ENCODE measurements around the gene RCOR1. TPM values are rescaled to one million over a fixed set of nuclear protein-coding genes. Genes with fewer than 3 reads are reported as not detected.
"Not testable (repeated sequence)": the region's sequence is repeated elsewhere in the genome, so short reads cannot be mapped to it uniquely, and the experiment has no call there.

RCOR1 gene
- polyA plus RNA-seq, 2 of the 4 experiments (the other 2 are of a cell fraction): 17.7 to 24.7 TPM

- no peak for DNase-seq (ENCODE audit: low read depth in 1 of 2, low spot score in 1 of 2)
- ChIA-PET CTCF (interaction anchor here (1.2 kb wide), 1 partner anchor 39 kb away, joined by 3 read pairs; no protein-coding TSS in a partner anchor), POLR2A (no interaction called here)
- Histone ChIP-seq H3K4me2 (no peak overlapping the region), H3K4me3 (no peak overlapping the region), H3K9me3 (no peaks in the 10 kb centered on the region), H3K4me1 (no peaks in the 10 kb centered on the region), H3K27ac (no peak overlapping the region)
- WGBS (ENCODE audit: missing lambda C conversion rate): 71% methylated on average over 4 of the region's 4 CpGs
- no peak for FAIRE-seq
- no peak for ATAC-seq
- no peak for TF ChIP-seq BCL3 (IDR thresholded peaks at IDR 0.05)
- no peak for TF ChIP-seq ESRRA (IDR thresholded peaks at IDR 0.05; ENCODE audit: borderline replicate concordance, low read length)
- TF ChIP-seq ZFP36 (IDR thresholded peaks at IDR 0.05; ENCODE audit: borderline replicate concordance, partially characterized antibody): no peak
- no peak for TF ChIP-seq HOXB13 (CRISPR knock-in tag; IDR thresholded peaks at IDR 0.05; ENCODE audit: low read depth)
- TF ChIP-seq NR3C1 (IDR thresholded peaks at IDR 0.05): no peak
- no peak for TF ChIP-seq FOSB (CRISPR knock-in tag; IDR thresholded peaks at IDR 0.05)
- no peak for TF ChIP-seq ELK1 (IDR thresholded peaks at IDR 0.05; ENCODE audit: low read depth, low read length)
- TF ChIP-seq JUN (IDR thresholded peaks at IDR 0.05): no peak
- TF ChIP-seq PBX3 (IDR thresholded peaks at IDR 0.05): no peak
- no peak for TF ChIP-seq HOXA7 (CRISPR knock-in tag; IDR thresholded peaks at IDR 0.05)
- TF ChIP-seq TP53 (CRISPR knock-in tag; IDR thresholded peaks at IDR 0.05): no peak
- no peak for TF ChIP-seq HDAC2 (IDR thresholded peaks at IDR 0.05)
- no peak for TF ChIP-seq SREBF2 (IDR thresholded peaks at IDR 0.05)
- TF ChIP-seq CHD2 (IDR thresholded peaks at IDR 0.05; ENCODE audit: low read length, partially characterized antibody): no peak
Measured at GRCh38 chr14:102633906-102634595, 41.6 kb downstream of the RCOR1 start.

GRCh38 chr14:102639611-102640010 lies 47.2 kb downstream of the RCOR1 start:
- H3K4me3 ChIP-seq; DNase-seq (ENCODE audit: low read depth in 1 of 2, low spot score in 1 of 2); ATAC-seq; H3K9me3 ChIP-seq; H3K27ac ChIP-seq; FAIRE-seq; POLR2A ChIA-PET; H3K4me1 ChIP-seq; H3K4me2 ChIP-seq: not testable (repeated sequence)
- 95% methylated on average over 6 of the region's 6 CpGs for WGBS (ENCODE audit: missing lambda C conversion rate)
- CTCF ChIA-PET: interaction anchor here (0.9 to 1.8 kb wide), 4 partner anchors 9 to 25 kb away, joined by 3 to 7 read pairs (median 4); no protein-coding TSS in a partner anchor

GRCh38 chr14:102644523-102644922 lies 52.1 kb downstream of the RCOR1 start:
- H3K4me3 ChIP-seq: no peak overlapping the region
- ATAC-seq (no peak), FAIRE-seq (no peak), DNase-seq (ENCODE audit: low read depth in 1 of 2, low spot score in 1 of 2) (no peak)
- H3K27ac ChIP-seq: no peak overlapping the region
- WGBS (ENCODE audit: missing lambda C conversion rate): 92% methylated on average over 3 of the region's 3 CpGs
- CTCF ChIA-PET: interaction anchor here (2.4 kb wide), 1 partner anchor 50 kb away, joined by 6 read pairs; no protein-coding TSS in a partner anchor
- TF ChIP-seq HEYL (CRISPR knock-in tag; IDR thresholded peaks at IDR 0.05) (no peak), SMC3 (IDR thresholded peaks at IDR 0.05) (no peak), KDM1A (IDR thresholded peaks at IDR 0.05; ENCODE audit: low read depth) (no peak)
- H3K4me1 ChIP-seq: peaks cover 12% of the 10 kb centered on the region; the same call in 2 of the 3 replicates
- POLR2A ChIA-PET: no interaction called here
- H3K4me2 ChIP-seq: no peak overlapping the region
- H3K9me3 ChIP-seq: no peaks in the 10 kb centered on the region

Data from A549 (cell line).